OCI-LY1 (cell line): ENCODE results near the gene FASN.

Source experiments
- CTCF ChIP-seq: fragments of 200-600 bp; sonication (generic), shearing (Covaris generic); IDR thresholded peaks from 2 replicates; pipeline ENCODE4 v1.5.1; 2017; ENCODE audit warnings: mild to moderate bottlenecking, antibody characterized with exemption, low read length, moderate library complexity, mixed read lengths
- EZH2 ChIP-seq: fragments of 200-600 bp; sonication (generic), shearing (Covaris generic); IDR thresholded peaks from 2 replicates; pipeline ENCODE4 v1.8.0; 2017; ENCODE audit warnings: borderline replicate concordance, mixed run types, mild to moderate bottlenecking, antibody characterized with exemption, low read length, moderate library complexity, mixed read lengths

GRCh38 chr17:82062984-82063368 is 35.1 kb downstream of the FASN start:
- TF ChIP-seq EZH2: no peak
- TF ChIP-seq CTCF: no peak
